DMS 273 (cell line): ENCODE results near the gene HTR3E.
A peak's percentile ranks its signal among the peaks of the same experiment; 100 is the strongest.
"Not testable (repeated sequence)": the region's sequence is repeated elsewhere in the genome, so short reads cannot be mapped to it uniquely, and the experiment has no call there.

Experiments used
- DNase-seq: peaks from one replicate; lab custom pipeline; 2025; ENCODE audit not compliant: unreplicated experiment; lab: John Stamatoyannopoulos, UW

The HTR3E gene, protein sequence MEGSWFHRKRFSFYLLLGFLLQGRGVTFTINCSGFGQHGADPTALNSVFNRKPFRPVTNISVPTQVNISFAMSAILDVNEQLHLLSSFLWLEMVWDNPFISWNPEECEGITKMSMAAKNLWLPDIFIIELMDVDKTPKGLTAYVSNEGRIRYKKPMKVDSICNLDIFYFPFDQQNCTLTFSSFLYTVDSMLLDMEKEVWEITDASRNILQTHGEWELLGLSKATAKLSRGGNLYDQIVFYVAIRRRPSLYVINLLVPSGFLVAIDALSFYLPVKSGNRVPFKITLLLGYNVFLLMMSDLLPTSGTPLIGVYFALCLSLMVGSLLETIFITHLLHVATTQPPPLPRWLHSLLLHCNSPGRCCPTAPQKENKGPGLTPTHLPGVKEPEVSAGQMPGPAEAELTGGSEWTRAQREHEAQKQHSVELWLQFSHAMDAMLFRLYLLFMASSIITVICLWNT

DNA sequence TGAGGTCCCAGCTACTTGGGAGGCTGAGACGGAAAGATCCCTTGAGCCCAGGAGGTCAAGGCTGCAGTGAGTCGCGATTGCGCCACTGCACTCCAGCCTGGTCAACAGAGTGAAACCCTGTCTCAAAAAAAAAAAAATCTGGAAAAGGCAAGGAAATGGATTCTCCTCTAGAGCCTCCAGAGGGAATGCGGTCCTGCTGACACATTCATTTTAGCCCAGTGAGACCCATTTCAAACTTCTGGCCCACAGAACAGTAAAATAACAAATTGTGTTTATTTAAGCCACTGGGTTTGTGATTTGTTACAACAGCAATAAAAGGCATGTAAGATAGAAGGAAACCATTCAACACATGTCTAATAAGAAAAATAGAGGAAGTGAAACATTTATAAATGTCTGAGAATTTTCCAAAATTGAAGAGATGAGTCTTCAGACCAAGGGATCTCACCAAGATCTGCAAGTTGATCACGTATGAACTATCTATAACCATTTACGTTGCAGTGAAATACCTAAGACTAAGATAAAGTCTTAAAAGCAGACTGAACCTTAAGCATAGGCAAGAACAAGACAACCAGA is at the start of gene HTR3E:
Gene HTR3E (plus strand): TSS at position 254 of the 573 bp plus-strand sequence. CDS start 466 bp downstream, outside the sequence.
- no peak for DNase-seq

GRCh38 chr3:184050217-184050847 is 46.5 kb upstream of the HTR3E start:
- peak; percentile 23 for DNase-seq

- no peak for DNase-seq
Measured at GRCh38 chr3:184052767-184053166, 44.1 kb upstream of the HTR3E start, which contains the start of gene HTR3C. TSS of gene HTR3C (plus strand) at chr3:184053047. CDS start at chr3:184053081, 34 bp downstream.

DNA sequence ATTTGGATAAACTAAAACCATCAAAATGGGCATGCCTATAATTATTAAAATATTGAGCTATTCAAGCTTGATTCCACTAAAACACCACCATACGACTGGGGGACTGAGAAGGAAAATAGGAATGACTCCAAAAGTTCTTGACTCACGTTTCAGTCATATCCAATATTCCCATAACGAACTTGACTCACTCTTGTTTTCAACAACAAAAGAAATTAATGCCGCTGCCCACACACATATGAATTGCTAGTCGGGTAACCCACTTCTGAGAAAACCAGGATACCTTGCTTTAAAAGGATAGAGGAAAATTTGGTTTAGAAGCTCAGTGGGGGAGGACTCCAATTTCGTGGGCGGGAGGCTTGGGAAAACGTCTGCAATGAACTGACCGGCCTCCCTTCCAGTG is 38.8 kb upstream of the HTR3E start:
- DNase-seq, result no peak

DNA sequence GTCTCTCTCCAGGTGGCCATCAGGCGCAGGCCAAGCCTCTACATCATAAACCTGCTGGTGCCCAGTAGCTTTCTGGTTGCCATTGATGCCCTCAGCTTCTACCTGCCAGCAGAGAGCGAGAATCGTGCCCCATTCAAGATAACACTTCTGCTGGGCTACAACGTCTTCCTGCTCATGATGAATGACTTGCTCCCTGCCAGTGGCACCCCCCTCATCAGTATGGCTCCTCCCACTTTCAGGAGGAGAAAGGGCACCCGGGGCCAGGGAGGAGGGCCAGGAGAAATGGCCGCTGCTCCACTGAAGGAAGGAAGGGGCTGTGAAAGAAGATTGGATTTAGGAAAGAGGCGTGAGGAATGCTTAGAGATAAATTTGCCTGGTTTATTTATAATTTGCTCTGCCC is 37.4 kb upstream of the HTR3E start:
- no peak for DNase-seq

DNA sequence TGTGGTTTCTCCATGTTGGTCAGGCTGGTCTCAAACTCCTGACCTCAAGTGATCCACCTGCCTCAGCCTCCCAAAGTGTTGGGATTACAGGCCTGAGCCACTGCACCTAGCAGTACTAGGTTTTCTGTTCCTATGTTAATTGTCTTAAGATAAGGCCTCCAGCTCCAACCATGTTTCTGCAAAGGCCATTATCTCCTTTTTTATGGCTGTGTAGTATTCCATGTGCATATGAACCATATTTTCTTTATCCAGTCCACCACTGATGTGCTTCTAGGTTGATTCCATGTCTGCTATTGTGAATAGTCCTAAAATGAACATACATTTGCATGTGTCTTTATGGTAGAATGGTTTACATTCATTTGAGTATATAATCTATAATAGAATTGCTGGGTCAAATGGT is 34.2 kb upstream of the HTR3E start:
- no peak for DNase-seq

- no peak for DNase-seq
Measured at GRCh38 chr3:184066211-184066610, 30.7 kb upstream of the HTR3E start.

DNA sequence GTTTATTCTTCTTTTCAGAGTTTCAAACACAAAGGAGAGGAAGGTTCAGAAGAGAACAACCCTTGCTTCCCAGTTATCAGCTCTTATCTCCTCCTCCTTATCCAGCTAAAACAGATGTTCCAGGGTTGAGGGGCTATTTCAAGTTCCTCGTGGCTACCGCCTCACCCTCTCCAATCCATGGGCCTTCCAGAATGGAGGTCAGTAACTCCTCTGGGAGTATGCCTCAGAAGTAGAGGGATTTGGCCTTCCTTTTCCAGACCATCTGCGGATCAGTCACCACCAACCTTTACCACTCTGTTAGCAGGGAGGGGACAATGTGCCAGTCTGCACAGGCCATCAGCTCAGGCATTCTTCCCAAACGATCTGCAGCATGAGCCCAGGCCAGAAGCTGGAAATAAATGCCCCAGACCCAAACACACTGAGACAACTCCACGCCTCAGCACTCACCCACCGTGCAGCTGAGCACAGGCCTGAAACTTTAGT is 29.2 kb upstream of the HTR3E start:
- no peak for DNase-seq

- no peak for DNase-seq
Measured at GRCh38 chr3:184068344-184068743, 28.5 kb upstream of the HTR3E start.

DNA sequence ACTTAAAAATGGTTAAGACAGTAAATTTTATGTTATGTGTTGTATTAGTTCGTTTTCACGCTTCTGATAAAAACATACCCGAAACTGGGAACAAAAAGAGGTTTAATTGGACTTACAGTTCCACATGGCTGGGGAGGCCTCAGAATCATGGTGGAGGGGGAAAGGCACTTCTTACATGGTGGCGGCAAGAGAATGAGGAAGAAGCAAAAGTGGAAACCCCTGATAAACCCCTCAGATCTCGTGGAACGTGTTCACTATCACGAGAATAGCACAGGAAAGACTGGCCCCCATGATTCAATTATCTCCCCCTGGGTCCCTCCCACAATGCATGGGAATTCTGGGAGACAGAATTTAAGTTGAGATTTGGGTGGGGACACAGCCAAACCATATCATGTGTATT is 25.7 kb upstream of the HTR3E start:
- not testable (repeated sequence) for DNase-seq

- no peak for DNase-seq
Measured at GRCh38 chr3:184073621-184074020, 23.2 kb upstream of the HTR3E start.

- DNase-seq, result no peak
Measured at GRCh38 chr3:184075901-184076300, 21.0 kb upstream of the HTR3E start.

- no peak for DNase-seq
Measured at GRCh38 chr3:184077881-184078280, 19.0 kb upstream of the HTR3E start.

- no peak for DNase-seq
Measured at GRCh38 chr3:184078851-184079250, 18.0 kb upstream of the HTR3E start.

- no peak for DNase-seq
Measured at GRCh38 chr3:184081116-184081830, 15.6 kb upstream of the HTR3E start.

DNA sequence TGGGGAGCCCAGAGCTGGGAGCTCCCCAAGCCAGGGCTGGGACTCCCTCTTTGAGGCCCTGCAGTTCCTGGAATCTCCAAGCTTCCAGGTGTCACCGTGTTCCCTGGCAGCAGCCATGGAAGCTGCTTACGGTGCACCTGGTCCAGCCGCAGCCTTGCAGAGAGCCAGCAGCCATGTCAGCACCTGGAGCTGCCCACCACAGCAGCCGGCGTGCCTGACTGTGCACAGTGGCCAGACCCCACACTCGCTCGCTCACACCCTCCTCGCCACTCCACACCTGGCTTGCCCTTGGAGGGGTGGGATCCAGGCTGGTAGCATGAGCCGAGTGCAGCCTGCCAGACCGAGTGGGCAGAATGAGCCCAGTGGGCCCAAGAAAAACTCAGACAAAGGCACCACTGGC is 14.8 kb upstream of the HTR3E start:
- DNase-seq, result no peak

DNA sequence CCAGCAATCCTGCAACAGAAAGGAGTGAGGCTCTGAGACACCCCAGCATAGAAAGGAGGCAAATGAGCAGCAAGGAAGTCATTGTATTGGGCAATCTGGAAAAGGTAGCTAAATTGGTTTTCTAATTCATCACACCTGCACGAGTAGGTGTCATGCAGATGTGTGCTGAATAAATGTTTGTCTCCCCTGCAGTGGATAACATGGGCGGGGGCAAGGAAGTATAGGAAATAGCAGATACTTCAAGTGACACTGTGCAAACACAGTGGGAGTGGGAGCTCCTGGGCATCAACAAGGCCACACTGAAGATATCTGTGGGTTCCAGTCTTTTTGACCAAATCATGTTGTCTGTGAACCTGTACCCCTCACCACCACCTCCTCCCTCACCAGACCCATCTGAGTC is 14.4 kb upstream of the HTR3E start:
- no peak for DNase-seq

DNA sequence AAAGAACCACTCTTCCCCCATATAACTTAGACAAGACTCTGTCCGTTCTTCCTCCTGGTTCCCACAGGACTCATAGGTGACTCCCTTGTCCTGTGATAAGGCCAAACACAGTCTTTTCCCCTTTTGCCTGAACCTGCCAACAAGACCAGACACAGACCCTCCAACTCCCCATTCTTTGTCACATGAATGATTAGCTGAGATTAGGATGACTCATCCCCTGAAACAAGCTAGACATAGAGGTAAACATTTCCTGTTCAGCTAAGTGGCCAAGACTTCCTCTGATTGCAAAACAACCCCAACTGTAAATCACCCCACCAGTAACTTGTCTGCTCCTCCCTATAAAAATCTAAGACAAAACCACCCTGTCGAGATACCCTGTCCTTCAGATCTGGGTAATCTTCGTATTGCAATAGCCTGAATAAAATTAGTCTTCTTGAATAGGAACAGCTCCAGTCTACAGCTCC is 11.4 kb upstream of the HTR3E start:
- DNase-seq, result no peak

DNA sequence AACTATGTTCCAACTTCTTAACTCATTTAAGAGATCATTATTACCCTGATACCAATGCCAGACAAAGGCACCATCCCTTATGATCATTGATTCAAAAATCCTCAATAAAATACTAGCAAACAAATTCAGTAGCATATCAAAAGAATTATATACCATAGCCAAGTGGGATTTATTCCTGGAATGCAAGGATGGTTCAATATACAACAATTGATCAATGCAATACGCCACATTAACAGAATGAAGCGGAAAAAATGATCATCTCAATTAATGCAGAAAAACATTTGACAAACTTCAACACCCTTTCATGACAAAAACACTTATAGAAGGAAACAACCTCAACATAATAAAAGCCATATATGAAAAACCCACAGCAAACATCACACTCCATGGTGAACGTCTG is 4.7 kb upstream of the HTR3E start:
- no peak for DNase-seq

- no peak for DNase-seq
Measured at GRCh38 chr3:184097556-184097955, 692 bp downstream of the HTR3E start.
